OCI-LY1 (cell line): Measurements from ENCODE around the gene RADIL.

Experiments used
- H2AFZ ChIP-seq: fragments of 200-600 bp; sonication (generic), shearing (Covaris generic); 2 replicates; pipeline ENCODE4 v1.6.0; 2014; ENCODE audit warnings: antibody characterized with exemption, mild to moderate bottlenecking, low read length
- H3F3A ChIP-seq: fragments of 200-600 bp; sonication (generic), shearing (Covaris generic); 2 replicates; pipeline ENCODE4 v1.6.0; 2014; ENCODE audit warnings: mild to moderate bottlenecking, antibody characterized with exemption, low read length, moderate library complexity; ENCODE audit not compliant: insufficient read depth
- H3K27ac ChIP-seq: fragments of 200-600 bp; sonication (generic); 2 replicates; pipeline ENCODE4 v1.5.1; 2014; ENCODE audit warnings: low read length, mixed run types, mild to moderate bottlenecking, low read depth; ENCODE audit not compliant: poor library complexity, severe bottlenecking
- H3K27me3 ChIP-seq: fragments of 200-600 bp; sonication (generic); 2 replicates; pipeline ENCODE4 v1.6.0; 2014; ENCODE audit warnings: antibody characterized with exemption, mild to moderate bottlenecking, low read length, moderate library complexity; ENCODE audit not compliant: insufficient read depth
- H3K36me3 ChIP-seq: fragments of 200-600 bp; sonication (generic); 2 replicates; pipeline ENCODE4 v1.6.1; 2014; ENCODE audit warnings: mild to moderate bottlenecking, antibody characterized with exemption, low read length, moderate library complexity, mixed read lengths; ENCODE audit not compliant: insufficient read depth
- H3K4me1 ChIP-seq: fragments of 200-600 bp; sonication (generic); 2 replicates; pipeline ENCODE4 v1.5.1; 2014; ENCODE audit warnings: mild to moderate bottlenecking, low read length, moderate library complexity; ENCODE audit not compliant: insufficient read depth, severe bottlenecking
- H3K4me2 ChIP-seq: fragments of 200-600 bp; sonication (generic), shearing (Covaris generic); 2 replicates; pipeline ENCODE4 v1.6.1; 2014; ENCODE audit warnings: low read length
- H3K4me3 ChIP-seq: fragments of 200-600 bp; sonication (generic); 2 replicates; pipeline ENCODE4 v1.5.1; 2014; ENCODE audit warnings: low read length, low read depth, mild to moderate bottlenecking, mixed read lengths; ENCODE audit not compliant: poor library complexity, severe bottlenecking
- H3K79me2 ChIP-seq: fragments of 200-600 bp; shearing (Covaris generic); 2 replicates; pipeline ENCODE4 v1.6.1; 2016; ENCODE audit warnings: mixed run types, low read length, mixed read lengths; ENCODE audit not compliant: insufficient read depth
- H3K9ac ChIP-seq: fragments of 200-600 bp; sonication (generic), shearing (Covaris generic); 2 replicates; pipeline ENCODE4 v1.6.1; 2014; ENCODE audit warnings: mild to moderate bottlenecking, low read length, mixed read lengths
- H3K9me2 ChIP-seq: fragments of 200-600 bp; sonication (generic), shearing (Covaris generic); 2 replicates; pipeline ENCODE4 v1.6.1; 2014; ENCODE audit warnings: low read depth, mild to moderate bottlenecking, low read length, mixed read lengths
- H3K9me3 ChIP-seq: fragments of 200-600 bp; shearing (Covaris generic); 2 replicates; pipeline ENCODE4 v1.6.1; 2014; ENCODE audit warnings: low read length, mixed read lengths
- H4K20me1 ChIP-seq: fragments of 200-600 bp; sonication (generic), shearing (Covaris generic); 2 replicates; pipeline ENCODE4 v1.6.0; 2016; ENCODE audit warnings: mild to moderate bottlenecking, low read length; ENCODE audit not compliant: insufficient read depth
- CTCF ChIP-seq: fragments of 200-600 bp; sonication (generic), shearing (Covaris generic); IDR thresholded peaks from 2 replicates; pipeline ENCODE4 v1.5.1; 2017; ENCODE audit warnings: mild to moderate bottlenecking, antibody characterized with exemption, low read length, moderate library complexity, mixed read lengths
- EZH2 ChIP-seq: fragments of 200-600 bp; sonication (generic), shearing (Covaris generic); IDR thresholded peaks from 2 replicates; pipeline ENCODE4 v1.8.0; 2017; ENCODE audit warnings: borderline replicate concordance, mixed run types, mild to moderate bottlenecking, antibody characterized with exemption, low read length, moderate library complexity, mixed read lengths

RADIL gene

GRCh38 chr7:4904346-4904745 lies 20.8 kb upstream of the RADIL start:
- TF ChIP-seq EZH2 = no peak
- no peak for TF ChIP-seq CTCF
- no peaks in the 10 kb centered on the region for H3K36me3 ChIP-seq

GRCh38 chr7:4895766-4896165 lies 12.2 kb upstream of the RADIL start:
- H3F3A ChIP-seq = no peaks in the 10 kb centered on the region
- no peaks in the 10 kb centered on the region for H3K9me3 ChIP-seq
- H4K20me1 ChIP-seq = no peaks in the 10 kb centered on the region
- no peaks in the 10 kb centered on the region for H3K36me3 ChIP-seq
- TF ChIP-seq EZH2 (no peak), CTCF (no peak)
- H3K9ac ChIP-seq = no peak overlapping the region
- 0 out of 2 replicates have a peak, but pooled peaks cover 3% of the 10 kb centered on the region for H3K27me3 ChIP-seq
- H3K4me3 ChIP-seq = no peak overlapping the region
- H3K79me2 ChIP-seq = no peaks in the 10 kb centered on the region
- no peaks in the 10 kb centered on the region for H3K4me1 ChIP-seq
- no peak overlapping the region for H2AFZ ChIP-seq
- no peak overlapping the region for H3K27ac ChIP-seq
- H3K9me2 ChIP-seq = no peaks in the 10 kb centered on the region
- no peak overlapping the region for H3K4me2 ChIP-seq

More at GRCh38 chr7:4904346-4904745, 20.8 kb upstream of the RADIL start:
- no peak overlapping the region for H2AFZ ChIP-seq
- H3K9me3 ChIP-seq = no peaks in the 10 kb centered on the region
- no peaks in the 10 kb centered on the region for H3K4me1 ChIP-seq
- H3K4me3 ChIP-seq = no peak overlapping the region
- no peaks in the 10 kb centered on the region for H4K20me1 ChIP-seq
- H3F3A ChIP-seq = no peaks in the 10 kb centered on the region
- H3K27me3 ChIP-seq = peaks cover 8% of the 10 kb centered on the region; the same call in 1 of the 2 replicates
- H3K9me2 ChIP-seq = no peaks in the 10 kb centered on the region
- H3K4me2 ChIP-seq = no peak overlapping the region
- H3K9ac ChIP-seq = no peak overlapping the region
- H3K27ac ChIP-seq = no peak overlapping the region
- H3K79me2 ChIP-seq = no peaks in the 10 kb centered on the region

GRCh38 chr7:4894482-4894881 lies 11.0 kb upstream of the RADIL start:
- Histone ChIP-seq H3K27me3 (0 out of 2 replicates have a peak, but pooled peaks cover 3% of the 10 kb centered on the region), H3K4me1 (no peaks in the 10 kb centered on the region)

More at GRCh38 chr7:4894482-4894881, 11.0 kb upstream of the RADIL start:
- Histone ChIP-seq H3K9me2 (no peaks in the 10 kb centered on the region), H3K79me2 (no peaks in the 10 kb centered on the region), H3K9ac (no peak overlapping the region), H4K20me1 (no peaks in the 10 kb centered on the region), H2AFZ (no peak overlapping the region), H3K4me2 (no peak overlapping the region), H3K9me3 (no peaks in the 10 kb centered on the region), H3K36me3 (no peaks in the 10 kb centered on the region), H3K27ac (no peak overlapping the region), H3F3A (no peaks in the 10 kb centered on the region), H3K4me3 (no peak overlapping the region)
- TF ChIP-seq CTCF = no peak
- TF ChIP-seq EZH2 = no peak
